GM21528 (cell line): Measurements from ENCODE around the gene ZNF277.
"Not testable (repeated sequence)": the region's sequence is repeated elsewhere in the genome, so short reads cannot be mapped to it uniquely, and the experiment has no call there.

ENCODE experiments used
- ATAC-seq: cut with Tn5 transposase; IDR thresholded peaks from one replicate; pipeline ENCODE4 v1.9.1; 2021; ENCODE audit warnings: mild to moderate bottlenecking, moderate library complexity; ENCODE audit not compliant: unreplicated experiment, low FRiP score

ZNF277 gene

DNA sequence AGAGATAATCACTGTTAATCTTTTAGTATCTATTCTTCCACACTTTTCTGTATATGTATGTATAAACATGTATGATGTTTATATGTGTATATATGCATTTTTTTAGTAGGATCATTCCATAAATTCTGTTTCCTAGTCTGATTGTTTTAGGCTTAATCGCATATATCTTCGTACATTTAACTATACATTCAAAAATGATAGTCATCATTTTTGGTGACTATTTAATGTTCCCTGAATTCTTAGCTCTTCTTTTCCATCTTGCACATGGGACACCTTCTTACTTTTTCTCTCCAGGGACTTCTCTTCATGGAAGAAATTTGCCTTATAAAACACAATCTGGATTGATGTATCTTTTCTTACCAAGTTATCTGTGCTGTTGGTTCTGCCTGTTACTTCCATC lies 42.1 kb downstream of the ZNF277 start:
- no peak for ATAC-seq

DNA sequence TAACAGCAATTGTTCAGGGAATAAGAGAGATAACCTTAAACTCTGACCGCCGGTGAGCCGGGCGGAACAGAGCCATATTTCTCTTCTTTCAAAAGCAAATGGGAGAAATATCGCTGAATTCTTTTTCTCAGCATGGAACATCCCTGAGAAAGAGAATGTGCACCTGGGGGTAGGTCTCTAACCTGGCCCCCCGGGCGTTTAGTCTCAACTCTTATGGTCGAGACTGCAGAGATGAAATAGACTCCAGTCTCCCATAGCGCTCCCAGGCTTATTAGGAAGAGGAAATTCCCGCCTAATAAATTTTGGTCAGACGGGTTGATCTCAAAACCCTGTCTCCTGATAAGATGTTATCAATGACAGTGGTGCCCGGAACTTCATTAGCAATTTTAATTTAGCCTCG lies 43.5 kb downstream of the ZNF277 start:
- not testable (repeated sequence) for ATAC-seq

DNA sequence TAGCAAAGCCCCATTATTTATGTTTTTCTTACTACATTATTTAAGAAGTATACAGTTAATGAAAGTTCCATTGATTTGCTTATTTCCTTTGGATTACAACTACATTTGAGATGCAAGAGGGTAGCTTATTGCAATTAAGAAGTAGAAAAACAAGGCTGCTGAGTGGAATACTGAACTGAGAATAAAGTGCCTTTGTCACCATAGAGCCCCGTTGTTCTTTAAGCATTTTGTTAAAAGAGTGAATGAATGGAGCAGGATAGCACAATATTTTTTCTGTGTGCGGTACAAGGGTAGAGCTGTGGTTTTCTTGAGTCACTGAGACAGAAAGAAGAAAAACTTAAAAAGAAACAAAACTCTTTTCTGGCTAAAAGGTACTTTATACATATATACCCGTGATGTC lies 45.6 kb downstream of the ZNF277 start:
- no peak for ATAC-seq

DNA sequence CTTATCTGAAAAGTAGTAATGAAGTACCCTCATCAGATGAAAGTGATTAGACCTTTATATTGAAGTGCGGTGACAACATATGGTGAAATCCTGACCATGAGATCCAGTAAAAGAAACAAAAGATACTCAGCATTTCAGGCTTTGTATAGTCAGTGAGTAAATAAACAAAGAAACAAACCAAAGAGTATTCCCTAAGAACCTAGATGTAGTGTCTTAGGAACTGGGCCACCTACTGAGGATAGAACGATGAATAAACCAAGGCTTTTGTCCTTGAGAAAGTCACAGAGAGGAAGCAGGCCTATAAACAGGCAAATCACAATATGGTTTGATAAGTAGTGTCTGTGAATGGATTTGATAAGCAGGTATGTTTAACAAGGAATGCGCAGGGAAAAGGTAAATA lies 46.2 kb downstream of the ZNF277 start:
- ATAC-seq: no peak

DNA sequence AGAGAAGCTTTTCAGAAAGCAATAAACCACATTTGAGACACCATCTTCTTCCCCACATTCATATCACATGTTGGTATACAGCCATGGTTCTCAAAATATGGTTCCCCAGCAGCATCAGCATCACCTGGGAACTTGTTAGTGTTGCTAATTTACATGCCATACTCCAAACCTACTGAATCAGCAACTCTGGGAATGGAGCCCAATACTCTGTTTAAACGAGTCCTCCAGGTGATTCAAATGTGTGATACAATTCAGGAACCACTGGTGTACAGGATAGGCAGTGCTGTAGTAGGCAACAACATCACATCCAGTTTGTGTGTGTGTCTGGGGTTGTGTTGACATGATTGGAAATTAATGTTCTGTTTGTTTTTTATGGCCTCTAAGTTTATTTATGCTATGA lies 47.7 kb downstream of the ZNF277 start:
- no peak for ATAC-seq

DNA sequence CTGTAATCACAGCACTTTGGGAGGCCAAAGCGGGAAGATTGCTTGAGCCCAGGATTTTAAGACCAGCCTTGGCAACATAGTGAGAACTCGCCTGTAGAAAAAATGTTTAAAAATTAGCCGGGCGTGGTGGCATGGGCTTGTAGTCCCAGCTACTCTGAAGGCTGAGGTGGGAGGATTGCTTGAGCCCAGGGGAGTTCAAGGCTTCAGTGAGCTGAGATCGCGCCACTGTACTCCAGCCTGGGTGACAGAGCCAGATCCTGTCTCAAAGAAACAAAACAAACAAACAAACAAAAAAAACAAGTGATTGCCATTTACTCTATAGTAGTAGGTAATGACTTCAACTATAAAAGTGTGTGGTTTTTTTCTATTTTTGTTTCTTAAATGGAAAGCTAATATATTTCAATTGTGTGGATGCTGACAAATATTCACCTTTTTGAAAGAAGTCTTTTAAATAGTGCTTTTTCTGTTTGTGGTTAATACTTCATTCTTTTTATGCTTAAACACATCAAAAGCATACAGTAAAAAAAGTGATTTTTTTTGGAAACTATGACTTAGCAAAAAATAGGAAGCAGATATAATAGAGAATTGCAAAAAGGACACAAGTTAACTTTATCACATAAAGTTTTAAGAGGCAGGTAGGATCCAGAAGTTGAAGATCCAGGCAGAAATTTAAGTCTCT lies 48.4 kb downstream of the ZNF277 start:
- no peak for ATAC-seq

DNA sequence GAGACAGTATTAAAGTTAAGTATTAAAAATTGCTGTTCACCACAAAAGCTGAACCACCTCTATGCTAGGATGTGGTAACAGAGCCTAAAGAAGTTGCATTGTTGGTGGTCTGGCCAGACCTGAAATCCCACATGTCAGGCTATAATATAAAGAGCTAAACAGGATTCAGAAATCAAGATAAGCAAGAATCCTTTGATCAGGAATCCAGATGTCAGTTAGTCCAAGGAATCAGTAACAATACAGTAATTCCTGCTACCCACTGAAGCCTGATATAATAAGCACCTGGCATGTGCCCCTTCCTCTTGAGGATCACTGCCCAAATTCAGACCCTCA lies 48.9 kb downstream of the ZNF277 start:
- no peak for ATAC-seq

DNA sequence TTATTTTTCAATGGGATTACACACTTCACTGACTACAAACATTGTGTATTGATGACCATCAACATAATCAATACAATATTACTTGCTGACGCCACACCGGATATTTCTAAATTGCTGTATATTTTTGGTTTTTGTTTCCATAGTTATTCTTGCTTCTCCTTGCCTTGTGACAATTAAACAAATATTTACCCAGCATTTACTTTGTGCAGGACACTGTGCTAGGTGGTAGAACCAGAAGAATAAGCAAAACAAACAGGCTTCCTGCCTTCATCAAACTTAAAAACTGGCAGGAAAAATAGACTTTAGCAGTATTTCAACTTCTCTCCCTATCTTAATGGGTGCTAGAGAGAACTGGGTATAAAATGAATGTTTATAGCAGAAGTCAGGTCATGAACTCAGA lies 50.6 kb downstream of the ZNF277 start:
- no peak for ATAC-seq

DNA sequence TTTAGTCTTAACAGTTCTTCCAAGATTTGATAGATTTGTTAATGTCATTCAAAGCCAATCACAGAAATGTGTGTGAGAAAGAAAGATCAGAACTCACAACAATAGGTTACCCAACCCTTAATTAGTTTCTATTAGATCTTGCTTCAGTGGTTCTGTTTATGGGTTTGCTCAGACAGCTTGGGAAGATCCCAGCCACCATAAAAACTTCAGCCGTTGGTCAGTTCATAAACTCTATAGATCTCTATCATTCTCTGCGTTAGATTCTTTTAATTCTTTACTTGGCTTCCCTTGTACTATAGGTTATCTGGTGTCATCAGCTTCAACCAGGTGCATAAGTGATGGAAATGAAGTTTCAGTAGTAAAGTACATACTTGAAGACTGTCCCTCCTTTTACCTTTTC lies 54.4 kb downstream of the ZNF277 start:
- ATAC-seq: no peak

DNA sequence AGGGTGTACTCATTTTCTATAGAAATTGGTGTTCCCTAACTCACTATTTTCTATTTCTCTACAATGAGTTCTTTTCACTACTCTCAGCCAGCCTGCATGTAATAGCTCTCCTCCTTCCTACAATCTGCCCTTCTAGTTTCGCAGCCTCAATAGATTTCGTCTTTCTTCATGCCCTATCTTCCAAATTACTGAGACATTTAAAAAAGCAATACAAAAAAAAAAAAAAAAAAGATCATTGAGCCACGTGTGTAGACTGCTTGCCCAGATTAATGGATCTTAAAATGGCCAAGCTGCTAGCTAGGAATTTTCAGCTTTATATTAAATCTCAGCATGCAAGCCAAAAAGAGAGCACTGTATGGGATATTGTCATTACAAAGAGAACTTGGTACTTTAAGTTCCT lies 55.5 kb downstream of the ZNF277 start:
- ATAC-seq: no peak

DNA sequence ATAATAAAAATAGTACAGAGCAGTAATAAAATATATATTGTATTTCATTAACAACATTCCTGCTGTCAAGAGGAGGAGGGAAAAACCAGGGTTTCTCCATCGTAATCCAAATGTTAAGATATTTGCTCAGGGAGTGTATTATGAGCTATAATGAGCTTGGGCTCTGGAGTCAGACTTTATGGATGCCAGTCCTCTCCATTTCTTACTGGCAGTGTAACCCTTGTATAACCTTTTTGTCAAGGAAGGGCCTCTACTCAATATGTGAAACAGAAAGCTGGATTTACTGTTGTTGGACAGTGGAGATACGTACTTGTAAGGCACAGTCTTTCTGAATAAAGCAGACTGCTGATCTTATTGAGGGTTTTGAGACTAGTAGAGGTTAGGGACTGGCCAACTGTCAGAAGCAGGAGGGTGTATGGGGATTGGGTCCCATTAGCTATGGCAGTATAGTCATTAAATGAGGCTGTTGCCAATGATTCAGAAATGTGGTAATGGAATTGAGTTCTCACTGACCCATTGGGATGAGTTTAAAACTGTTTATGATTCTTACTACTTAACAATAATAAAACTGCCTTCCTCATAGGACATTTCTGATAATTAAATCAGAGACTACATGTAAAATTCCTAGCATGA lies 56.5 kb downstream of the ZNF277 start:
- ATAC-seq: no peak

DNA sequence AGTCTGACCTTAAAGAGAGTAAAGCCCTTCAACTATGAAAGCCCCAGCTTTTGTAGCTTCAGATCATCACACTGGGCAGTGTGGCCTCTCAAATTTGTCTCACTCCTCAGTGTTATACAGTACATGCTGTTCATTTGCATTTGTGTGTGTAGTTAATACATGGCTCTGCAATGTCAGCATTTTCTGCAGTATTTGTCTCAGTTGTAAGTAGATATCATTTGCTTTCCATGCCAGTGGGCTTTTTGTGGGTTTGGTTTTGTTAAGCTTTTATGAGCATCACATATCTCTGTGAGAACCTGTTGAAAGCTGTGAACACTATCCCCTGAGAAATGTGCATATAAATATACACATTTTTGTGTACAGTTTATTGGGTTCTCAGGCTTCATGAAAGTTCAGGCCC lies 57.0 kb downstream of the ZNF277 start:
- ATAC-seq: no peak

DNA sequence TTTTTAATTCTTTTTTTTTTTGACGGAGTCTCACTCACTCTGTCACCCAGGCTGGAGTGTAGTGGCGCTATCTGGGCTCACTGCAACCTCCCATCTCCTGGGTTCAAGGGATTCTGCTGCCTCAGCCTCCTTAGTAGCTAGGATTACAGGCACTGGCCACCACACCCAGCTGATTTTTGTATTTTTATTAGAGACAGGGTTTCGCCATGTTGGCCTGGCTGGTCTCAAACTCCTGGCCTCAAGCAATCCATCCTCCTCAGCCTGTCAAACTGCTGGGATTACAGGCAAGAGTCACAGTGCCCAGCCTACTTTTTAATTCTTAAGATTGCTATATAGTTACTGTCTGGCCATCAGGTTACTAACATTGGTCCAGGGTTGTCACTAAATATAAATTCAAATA lies 59.6 kb downstream of the ZNF277 start:
- ATAC-seq: no peak

DNA sequence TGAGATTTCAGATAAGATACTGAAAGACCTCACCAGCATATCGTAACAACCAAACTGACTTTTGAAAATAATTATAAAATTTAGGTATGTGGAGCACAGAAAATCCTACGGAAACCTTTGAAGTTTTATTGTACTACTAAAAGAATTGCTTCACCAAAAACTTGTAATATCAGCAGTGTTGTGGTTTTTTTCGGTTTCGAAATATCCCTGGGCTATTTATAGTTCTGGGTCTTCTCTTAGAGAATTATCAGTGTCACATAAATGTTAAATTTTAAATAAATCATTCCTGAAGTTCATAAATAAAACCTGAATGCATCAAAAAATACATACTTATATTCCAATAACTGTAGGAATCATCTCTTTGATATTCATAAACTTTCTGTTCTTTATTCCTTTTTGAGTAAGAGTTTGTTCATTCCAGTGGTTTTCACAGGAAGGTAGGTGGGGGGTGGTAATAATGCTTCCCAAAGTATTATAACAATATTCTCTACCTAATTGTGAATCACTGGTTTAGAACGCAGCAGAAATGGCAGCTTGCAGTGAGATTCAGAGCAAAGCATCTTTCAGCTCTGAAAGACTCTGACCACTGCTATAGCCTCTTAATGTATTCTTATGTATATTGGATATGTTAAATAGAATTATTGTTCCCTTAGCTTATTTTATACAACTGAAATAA lies 60.2 kb downstream of the ZNF277 start:
- ATAC-seq: no peak

DNA sequence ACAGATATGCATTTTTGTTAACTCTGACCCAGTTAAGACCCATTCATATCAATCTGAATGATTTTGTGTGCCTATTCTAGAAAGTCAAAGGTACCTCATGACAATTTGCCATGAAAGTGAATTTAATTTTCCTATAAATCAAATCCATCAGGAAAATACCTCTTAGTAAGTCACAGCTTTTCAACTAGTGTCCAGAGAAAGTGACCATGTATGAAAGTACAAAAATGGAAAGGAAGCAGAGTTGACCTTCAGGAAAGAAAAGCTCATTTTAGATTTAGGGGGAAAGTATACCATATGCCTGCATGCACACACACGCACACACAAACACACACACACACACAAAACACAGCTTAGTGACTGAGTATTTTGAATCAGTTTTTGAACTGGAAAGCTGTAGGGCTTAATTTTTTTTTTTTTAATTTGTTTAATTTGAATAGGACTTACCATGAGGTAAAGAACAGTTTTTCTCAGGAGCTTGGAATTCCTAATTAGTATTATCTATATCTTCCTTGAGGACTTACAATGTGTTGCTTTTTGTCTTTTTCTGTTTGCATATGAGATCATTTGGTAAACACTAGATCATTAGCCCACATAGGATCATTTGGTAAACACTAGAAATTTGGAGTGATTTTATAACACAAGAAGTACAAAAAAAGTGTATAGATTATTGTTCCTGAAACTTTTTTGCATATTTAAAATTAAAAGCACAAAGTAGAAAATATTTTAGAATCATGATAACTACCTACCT lies 61.6 kb downstream of the ZNF277 start:
- no peak for ATAC-seq

DNA sequence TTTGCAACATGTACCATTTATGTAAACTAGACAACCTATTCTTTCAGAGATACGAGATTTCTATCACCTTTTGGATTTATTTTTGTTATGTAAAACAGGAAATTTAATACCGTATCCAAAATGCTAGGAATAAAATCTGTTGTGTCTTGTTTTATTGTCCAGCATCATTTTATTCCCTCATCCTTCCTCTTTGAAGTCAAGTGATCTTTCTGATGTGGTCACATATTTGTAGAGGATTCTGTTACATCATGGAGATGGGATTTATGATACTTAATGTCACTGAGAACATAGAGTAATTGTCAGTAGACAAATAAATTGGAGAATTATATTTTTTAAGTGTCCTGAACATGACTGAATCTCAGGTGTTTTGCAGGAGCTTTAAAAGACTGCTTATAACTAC lies 64.7 kb downstream of the ZNF277 start:
- ATAC-seq: no peak

DNA sequence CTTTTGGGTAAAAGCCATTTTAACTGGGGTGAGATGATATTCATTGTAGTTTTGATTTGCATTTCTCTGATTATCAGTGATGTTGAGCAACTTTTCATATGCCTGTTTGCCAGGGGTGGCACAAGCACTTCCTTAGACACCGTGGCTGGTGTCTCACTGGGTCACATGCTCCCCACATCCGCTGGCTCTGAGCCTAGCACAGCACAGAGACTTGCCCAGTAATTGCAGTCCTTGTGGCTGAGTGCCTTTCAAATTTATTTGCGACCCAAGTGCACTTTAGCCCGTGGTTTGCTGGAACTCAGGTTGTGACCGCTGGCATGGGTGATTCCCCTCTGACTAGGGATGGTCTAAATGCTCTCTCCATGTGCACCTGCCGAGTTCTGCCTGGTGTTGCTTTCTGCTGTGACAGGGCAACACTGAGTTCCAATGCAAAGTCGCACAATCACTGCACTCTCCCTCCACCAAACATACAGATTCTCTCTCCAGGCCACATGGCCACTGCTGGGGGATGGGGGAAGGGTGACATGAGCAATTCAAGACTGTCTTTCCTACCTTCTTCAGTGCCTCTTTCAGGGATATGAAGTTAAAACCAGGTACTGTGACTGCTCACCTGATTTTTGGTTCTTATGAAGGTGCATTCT lies 66.5 kb downstream of the ZNF277 start:
- no peak for ATAC-seq

DNA sequence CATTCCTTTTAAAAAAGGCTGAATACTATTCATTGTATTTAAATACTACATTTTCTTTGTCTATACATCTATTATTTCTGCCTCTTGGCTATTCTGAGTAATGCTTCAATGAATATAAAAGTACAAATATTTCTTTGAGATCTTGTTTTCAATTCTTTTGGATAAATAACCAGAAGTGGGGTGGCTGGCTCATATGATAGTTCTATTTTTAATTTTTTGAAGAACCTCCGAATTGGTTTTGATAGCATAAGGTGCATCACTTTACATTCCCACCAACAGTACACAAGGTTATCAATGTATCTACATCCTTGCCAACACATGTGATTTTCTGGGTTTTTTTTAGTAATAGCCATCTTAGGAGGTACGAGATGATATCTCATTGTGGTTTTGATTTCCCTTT lies 72.5 kb downstream of the ZNF277 start:
- ATAC-seq: no peak

DNA sequence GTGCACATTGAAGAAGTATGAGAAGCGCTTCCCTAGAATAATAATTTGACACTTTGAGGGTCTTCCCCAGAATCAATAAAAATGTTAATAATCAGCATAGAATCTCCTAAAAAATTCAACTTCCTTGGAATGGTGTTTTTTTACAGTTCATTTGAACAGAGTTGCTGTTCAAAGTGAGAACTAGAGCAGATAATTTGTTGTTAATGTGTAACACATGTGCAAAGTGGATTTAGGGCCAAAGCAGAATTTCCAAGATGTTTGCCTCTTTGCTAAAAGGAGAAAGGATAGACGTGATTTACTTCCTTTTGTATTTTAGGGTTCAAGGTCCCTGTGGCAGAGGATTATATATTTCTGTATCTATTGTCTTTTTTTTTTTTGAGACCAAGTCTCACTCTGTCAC lies 73.8 kb downstream of the ZNF277 start:
- no peak for ATAC-seq

DNA sequence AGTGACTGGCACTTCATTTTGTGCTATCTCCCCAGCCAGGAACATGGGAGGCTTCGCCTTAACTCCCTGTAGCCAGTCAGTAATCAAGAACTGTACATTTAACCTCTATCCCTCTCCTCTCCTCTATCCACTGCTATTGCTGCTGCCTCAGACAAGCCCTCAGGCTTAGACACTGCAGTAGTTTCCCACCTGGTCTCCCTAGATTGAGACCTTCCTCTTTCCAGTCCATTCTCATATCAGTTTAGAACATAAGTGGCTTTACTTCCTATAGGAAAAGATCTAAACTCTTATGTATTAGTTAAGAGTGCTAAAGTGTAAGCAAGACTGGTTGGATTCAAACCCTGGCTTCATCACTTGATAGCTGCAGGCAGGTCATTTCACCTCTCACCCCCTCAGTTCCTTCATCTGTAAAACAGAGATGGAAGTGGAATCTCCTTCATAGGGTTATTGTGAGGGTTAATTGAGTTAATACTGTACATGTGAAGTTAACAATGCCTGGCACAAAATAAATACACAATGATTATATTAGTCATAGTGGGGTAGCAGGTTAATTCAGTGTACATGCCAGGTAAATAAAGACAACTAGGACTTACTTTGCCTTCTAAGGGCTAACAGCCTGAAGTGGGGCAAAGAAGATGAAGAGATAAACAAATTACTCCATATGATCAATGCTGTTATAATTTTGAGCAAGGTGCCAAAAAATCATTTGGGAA lies 76.1 kb downstream of the ZNF277 start:
- no peak for ATAC-seq
